Posterior cingulate gyrus (tissue), 11 donors: ENCODE data around the gene ETV1.

Experiments
- DNase-seq, 10 donors: peaks; one replicate each; pipeline versions ENCODE4 v3.0.0 to v3.0.0-alpha.2; 2020 to 2021; ENCODE audit warnings: mixed read lengths in 3 of 10
- intact Hi-C: fragments of 100-400 bp; cut with DNase I; formaldehyde crosslinking; loops from one replicate; pipeline ENCODE4 v1.15.1; 2023

Gene ETV1

DNA sequence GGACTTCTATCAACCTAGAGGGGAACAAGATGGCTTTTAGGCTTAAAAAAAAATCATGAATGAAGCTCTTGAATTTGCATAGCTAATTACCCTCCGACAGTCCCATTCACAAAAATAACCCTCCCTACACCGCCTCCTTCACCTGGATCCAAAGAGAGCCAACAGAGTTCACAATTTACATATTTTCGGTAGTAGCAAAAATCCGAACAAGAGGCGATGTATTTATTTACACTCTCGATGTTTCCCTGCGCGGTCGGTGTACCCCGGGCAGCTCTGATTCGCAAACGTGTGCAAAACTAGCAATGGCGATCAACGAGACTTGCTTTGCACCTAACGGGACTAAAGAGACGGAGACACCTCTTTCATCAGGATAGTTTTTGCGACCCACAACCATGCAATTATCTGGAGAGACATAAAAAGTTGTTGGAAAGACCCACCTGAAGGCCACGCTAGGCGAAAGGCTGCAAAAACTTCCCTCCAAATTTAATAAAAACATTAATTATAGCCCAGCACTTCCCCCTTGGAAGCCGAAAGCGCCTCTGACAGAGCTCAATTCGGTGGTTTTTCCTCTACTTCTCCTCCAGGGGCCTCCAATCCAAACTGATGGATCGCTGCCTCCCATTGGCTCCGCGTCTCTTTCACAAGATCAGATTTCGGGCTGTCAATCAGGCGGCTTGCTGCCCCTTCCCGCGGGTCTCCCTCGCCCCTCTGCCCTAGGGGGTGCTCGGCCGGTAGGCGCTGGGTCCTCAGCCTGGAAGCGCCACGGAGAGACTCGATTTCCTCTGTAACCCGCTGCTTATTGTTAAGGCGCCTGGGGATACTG, at the start of gene ETV1:
TSS of gene ETV1 (minus strand) at position 541 of the 823 bp plus-strand sequence. CDS start 614 bp downstream, outside the sequence.
- intact Hi-C loops = no loop called here
- DNase-seq = peak; percentile 37 to 93 (median 60)

DNA sequence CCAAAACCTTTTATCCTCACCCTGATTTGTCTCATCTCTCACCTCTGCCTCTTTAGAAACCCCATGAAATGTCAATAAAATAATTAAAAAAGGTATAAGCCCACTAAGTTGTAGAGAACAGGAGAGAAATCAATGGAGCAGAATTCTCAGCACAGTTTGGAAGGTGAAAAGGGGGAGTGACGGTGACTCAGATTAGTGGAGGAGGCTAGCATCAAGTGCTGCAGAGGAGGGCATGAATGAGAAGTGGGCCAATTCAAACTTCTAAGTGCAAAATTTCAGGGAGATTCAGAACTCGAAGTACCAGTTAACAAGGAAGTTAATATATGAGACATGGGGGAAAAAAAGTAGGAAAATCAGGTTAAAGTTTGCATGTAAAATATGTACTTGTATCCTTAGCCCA, 34.9 kb upstream of the ETV1 start:
- DNase-seq = peak in 1 of 10 donors; percentile 48
- intact Hi-C loops = no loop called here

DNA sequence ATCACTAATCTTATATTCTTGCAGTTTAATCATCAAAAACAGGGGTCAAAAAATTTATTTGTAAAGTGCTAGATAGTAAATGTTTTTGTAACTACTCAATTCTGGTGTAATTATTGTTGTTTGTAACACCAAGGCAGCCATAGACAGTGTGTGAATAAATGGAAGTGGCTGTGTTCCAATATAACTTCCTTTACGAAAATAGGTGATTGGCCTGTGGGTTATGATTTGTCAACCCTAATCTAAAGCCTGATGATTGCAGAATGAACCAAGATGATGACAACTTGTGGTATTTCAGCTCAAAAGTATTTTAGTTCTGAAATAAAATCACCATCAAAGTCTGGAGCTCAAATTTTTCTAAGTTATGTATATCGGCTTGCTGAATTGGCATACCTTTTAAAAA, 34.4 kb upstream of the ETV1 start:
- DNase-seq = no peak

DNA sequence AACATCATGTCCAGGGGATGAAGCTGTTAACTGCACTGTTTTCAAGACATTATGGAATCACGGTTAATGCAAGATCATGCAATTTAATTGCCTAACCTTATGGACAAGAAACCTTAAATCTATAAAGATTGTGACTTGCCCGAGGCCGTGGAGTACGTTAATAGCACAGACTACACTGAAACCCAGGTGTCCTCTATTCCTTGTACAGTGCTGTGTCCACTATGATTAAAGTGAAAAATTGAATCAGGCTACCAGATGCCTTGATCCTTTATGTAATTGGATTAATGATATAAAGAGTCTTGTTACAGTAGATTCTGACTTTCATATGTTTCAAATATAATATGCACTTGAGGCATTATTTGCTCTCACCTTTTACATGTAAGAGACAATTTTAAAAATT, 33.9 kb upstream of the ETV1 start:
- no peak for DNase-seq
- intact Hi-C loops = no loop called here

More for the DNA sequence above, 34.4 kb upstream of the ETV1 start:
- intact Hi-C loops = no loop called here

DNA sequence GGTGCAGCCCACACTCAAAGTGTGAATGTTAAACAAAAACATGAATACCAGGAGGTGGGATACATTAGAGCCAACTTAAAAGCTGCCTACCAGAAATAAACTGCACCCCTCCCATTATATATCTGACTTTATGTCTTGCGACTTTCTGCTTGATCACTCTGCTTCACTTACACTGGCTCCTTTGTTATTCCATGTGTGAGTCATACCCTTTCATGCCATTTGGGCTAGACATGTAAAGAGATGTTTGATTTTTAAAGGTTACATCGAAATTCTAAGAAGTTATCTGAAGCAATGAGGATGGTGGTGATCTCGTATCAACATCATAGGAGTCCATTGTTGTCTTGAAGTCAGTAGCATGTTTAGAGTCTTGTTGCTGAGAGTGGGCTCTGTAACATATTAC, 31.6 kb upstream of the ETV1 start:
- no peak for DNase-seq
- intact Hi-C loops = no loop called here

DNA sequence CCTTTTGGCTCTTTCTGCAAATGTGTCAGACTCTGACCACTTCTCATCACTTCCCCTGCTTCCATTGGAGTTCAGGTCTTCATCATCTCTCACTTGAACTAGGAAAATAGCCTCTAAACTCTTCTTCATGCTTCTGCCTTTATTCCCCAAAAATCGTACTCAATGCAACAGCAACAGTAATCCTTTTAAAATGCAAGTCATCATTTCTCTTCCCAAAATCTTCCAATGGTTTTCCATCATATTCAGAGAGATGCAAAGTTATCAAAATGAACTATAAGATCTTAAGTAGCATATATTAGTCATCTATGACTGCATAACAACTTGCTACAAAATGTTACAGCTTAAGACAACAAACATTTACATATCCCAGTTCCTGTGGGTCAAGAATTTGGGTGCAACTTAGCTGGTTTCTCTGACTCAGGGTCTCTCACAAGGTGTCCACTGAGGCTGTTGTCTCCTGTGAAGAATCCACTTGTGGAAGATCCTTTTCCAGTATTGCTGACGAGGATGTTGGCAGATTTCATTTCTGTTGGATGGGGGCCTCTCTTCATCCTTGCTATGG, 31.0 kb upstream of the ETV1 start:
- DNase-seq = no peak
- intact Hi-C loops = no loop called here

DNA sequence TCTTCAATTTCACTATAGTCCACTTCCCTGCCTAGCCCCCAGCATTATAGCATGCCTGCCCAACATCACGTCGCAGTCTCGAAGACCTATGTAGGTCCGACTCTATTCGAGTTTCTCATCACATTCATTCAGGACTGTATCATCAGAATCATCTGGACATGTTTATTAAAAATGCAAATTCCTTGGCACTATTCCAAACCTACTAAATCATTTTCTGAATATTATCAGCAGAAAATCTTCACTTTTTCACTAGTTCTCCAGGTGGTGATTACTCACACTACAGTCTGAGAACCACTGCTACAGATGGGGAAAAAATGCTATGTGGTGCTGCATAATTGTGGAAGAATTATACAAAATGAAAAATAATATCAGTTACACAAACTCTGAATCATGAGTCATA, 29.3 kb upstream of the ETV1 start:
- intact Hi-C loops = no loop called here
- DNase-seq = no peak

DNA sequence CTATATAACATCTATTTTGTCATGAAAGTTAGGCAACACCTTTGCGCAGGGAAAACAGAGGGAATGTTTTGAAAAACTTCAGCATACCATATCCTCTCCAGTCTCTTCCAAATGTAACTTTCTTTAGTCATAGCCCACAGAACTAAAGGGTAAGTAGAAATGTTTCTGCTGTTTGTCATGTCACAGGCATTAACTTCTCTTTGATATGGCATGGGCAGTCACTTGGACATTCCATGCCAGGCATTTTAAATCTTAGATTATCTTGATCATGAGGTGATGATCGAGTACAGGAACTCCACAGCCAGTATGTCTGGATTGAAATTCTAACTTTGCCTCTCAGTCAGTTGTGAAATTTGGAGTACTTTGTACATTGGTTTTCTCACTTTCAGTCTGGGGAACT, 27.5 kb upstream of the ETV1 start:
- DNase-seq = no peak
- intact Hi-C loops = no loop called here

DNA sequence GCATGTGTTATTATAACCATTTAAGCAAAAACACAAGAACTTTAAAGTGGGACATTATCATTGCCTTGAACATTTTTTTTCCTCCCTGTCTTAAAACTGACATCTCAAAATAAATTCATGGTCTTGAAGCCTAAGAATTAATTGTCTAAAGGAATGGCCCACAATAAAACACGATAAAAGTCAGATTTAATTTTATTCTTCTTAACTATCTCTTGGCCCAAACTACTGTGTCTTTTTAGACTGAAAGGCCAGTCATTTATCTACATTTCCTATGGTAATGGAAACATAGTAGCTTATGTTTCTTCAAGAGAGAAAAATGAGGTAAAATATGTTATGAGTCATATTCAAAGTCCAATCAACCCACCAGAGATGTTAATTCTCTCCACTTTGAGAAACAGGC, 24.4 kb upstream of the ETV1 start:
- intact Hi-C loops = no loop called here
- no peak for DNase-seq

DNA sequence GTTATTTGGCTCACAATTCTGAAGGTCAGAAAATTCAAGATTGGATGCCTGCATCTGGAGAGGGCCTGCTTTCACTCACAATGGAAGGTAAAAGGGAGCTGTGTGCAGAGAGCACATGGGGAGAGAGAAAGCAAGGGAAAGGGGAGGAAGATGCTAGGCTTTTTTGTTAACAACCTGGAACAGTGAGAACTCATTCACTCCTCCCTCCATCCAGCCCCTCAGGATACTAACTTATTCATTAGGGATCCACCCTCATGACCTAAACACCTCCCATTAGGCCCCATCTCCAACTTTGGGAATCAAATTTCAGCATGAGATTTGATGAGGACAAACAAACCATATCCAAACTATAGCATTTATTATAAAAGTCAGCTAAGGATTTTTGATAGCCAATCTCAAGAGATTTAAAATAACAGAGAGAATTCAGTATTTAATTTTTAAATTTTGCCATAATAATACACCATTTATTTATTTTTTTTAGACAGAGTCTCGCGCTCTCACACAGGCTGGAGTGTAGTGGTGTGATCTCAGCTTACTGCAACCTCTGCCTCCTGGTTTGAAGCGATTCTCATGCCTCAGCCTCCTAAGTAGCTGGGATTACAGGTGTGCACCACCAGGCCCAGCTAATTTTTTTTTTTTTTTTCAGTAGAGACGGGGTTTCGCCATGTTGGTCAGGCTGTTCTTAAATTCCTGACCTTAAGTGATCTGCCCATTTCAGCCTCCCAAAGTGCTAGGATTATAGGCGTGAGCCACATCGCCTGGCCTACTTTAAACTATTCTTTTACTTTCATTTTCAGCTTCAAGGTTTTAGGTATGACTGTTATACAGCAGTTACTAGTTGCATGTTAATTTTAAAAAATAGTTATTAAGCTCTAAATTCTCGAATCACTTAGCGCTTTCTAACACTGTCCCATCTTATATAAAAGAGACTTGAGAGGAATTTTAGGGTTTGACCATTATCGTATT, 20.3 kb upstream of the ETV1 start:
- intact Hi-C loops = no loop called here
- DNase-seq = no peak

DNA sequence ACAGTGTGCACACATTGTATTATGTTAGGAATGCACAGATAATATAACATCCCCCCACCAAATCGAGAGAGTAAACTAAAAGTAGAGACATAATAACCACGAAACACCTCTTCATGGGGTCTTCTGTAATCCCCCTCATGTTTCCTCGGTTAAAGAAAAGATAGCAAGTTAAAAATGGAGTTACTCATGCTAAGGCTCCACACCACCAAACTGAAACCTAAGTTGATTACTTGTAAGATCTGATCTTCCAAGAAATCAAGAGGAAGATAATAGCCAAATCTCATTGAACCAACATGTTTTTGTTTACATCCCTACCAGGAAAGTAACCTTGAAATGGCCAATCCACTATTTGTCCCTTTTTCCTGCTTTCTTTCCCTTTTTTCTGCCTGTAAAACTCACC, 11.7 kb upstream of the ETV1 start:
- no peak for DNase-seq
- intact Hi-C loops = no loop called here

DNA sequence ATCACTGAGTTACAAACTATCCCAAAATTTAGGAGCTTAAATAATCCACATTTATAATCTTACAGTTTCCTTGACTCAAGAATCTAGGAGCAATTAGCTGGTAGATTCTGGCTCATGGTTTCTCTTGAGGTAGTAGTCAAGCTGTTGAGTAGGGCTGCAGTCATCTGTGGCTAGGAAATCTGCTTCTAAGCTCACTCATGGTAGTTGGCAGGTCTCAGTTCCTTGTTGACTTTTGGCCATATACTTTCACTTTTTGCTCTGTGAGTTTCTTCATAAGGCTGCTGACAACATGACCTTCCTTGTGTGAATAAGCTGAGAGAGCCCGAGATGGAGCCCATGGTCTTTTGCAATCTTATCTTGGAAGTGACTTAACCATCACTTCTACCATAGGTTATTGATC, 10.8 kb upstream of the ETV1 start:
- intact Hi-C loops = no loop called here
- no peak for DNase-seq

DNA sequence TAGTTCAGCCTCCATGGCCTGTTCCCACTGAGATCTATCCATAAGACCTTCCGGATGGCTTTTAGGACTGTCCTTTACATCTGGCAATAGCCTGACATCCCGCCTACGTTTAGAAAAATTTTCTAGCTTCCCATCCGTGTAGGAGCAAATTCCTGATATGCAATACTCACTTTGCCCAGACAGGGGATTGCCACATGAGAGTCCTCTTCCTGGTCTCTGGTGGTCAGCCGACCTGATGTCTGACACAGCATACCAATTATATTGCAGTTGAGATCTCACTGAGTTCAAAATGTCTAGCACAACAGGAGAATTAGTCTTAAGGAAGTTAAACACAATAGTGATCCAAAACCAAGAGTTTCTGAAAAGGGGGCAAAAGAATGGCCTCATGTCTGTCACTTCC, 9.4 kb upstream of the ETV1 start:
- intact Hi-C loops = no loop called here
- no peak for DNase-seq

DNA sequence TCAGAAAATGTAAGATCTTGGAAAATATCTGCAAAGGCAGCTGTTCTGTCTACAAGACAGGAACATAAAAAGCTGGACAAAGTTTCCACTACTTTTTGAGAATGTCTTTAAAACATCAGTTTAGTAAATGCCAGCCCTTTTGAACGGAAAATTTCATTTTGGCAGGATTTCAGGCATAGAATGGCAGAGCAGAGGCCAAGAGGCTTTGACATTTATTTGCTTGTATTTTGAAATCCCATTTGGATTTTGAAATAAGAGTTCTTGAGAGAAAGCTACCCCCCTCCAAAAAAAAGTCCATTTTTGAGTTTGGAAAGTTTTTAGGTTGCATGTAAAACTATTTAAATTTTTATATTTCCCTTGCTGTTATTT, 3.1 kb upstream of the ETV1 start:
- intact Hi-C loops = loop anchor here (5.0 kb wide), 1 partner anchor 465 kb away; no protein-coding TSS in a partner anchor
- no peak for DNase-seq

DNA sequence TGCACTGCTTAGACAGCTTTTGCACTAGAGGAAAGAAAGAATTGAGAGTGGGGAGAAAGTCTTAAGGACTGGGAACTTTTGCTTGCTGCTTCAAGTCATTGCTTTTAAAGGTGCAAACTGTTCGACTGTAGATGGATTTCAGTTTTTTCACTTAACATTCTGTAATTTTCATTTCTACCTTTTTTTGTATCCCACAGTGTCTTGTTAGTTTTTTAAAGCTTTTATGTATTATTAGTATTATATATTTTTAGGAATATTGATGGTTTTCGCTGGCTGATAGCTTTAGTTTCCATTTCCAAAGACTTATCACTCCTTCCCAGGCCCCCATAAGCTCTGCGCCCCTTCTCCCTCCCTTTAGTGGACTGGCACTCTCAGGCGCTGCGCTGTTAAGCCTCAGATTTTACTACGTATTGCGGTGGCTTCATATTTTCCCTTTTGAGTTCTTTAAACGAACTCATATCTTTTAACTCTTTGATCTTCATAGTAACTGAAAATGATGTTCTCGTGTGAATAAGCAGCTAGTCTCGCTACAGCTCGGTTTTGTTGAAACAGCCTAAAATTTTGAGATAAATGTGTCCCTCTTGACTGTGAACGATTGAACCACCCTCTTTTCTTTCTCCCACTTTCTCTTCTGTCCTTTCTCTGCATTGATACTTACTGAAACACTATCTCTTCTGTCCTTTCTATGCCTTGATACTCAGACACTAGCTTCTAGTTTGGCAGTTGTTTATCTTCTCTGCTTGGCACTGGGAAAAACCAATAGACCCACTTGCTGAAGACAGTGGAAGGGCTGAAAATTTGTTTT, 2.5 kb upstream of the ETV1 start:
- no peak for DNase-seq
- intact Hi-C loops = loop anchor here (5.0 kb wide), 1 partner anchor 465 kb away; no protein-coding TSS in a partner anchor

DNA sequence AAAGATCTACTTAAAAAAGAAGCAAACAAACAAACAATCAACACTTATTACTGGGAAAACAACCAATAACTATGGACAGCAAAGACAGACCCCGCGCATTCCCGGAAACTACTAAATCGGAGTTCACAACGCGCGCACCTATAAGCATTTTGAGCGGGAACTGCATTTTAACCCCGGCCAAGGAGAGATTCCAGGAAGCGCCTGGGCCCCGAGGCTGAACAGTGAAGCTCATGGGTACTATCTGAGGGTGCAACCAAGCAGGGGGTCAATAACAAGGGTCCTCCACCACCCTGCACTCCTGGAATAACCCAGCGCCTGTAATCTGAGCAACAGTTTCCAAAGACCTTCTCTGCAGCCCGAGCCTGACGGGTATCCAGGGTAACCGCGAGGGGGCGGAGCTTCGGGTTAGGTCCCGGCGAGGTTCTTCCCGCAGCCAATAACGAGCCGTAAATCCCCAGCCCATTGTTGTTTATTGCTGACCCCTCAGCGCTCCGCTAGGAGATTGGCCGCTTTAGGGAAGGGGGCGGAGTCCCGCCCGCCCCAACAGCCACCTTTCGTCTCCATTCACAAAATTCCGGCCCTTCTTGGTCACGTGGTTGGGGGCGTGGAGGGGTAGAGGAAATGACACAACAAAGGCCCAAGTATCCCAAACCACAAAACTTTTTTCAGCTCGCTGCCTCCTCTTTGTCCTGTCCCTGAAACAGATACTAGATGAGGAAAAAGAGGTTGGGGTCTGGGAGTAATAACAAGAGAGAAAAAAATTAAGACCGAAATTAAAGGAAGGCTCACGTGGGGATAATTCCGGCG, 1.7 kb upstream of the ETV1 start:
- intact Hi-C loops = loop anchor here (5.0 kb wide), 1 partner anchor 466 kb away; no protein-coding TSS in a partner anchor
- DNase-seq = peak; percentile 82 to 98 (median 88)

DNA sequence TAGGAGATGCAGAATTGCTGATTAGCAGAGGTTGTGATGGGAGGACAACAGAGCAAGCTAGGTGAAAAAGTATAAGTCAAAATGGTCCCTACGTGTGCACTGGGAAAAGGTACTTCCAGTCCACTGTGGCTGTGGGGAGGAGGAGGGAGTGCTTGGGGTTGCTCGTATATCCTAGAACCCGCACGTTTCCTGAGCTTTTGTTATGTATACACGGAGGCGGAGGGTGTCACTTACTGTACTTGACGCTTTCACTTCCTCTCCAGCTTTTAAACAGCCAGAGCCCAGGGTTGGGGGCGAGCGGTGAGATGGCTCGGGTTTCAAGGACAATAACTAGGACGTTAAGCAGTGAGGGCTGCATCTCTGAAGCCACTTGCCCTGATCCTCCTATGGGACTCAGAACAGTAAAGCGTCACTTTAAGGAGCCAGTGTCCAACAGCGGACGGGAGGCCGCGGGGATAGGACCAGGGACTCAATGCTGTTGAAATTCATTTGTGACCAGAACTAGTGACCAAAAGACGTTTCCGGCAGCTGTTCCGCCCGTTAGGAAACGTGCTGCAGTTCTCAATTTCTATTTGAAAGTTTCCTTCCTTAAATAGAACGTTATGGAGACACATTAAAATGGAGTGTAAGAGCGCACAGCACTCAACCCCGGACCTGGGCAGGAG, 985 bp upstream of the ETV1 start:
- intact Hi-C loops = loop anchor here (5.0 kb wide), 1 partner anchor 467 kb away; no protein-coding TSS in a partner anchor

DNA sequence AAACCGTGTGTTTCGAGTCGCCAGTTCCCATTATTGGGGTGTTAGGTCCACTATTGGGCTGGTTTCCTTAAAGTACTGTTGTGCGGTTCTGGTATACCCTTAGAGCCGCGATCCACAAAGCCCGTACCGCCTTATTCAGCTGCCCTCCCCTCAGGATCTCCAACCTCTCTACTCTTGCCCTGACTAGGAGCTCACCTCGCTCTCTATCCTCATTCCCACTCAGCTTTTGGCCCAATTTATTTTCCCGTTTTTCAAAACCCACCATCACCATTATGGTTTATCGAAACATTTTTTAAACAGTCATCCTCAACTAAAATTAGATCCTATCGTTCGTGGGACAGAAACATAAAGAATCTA, 461 bp upstream of the ETV1 start:
- peak in 1 of 10 donors; percentile 47 for DNase-seq
- intact Hi-C loops = loop anchor here (5.0 kb wide), 1 partner anchor 467 kb away; no protein-coding TSS in a partner anchor

More for the DNA sequence above, 985 bp upstream of the ETV1 start:
- DNase-seq = peak in 8 of 10 donors; percentile 12 to 81 (median 29)

DNA sequence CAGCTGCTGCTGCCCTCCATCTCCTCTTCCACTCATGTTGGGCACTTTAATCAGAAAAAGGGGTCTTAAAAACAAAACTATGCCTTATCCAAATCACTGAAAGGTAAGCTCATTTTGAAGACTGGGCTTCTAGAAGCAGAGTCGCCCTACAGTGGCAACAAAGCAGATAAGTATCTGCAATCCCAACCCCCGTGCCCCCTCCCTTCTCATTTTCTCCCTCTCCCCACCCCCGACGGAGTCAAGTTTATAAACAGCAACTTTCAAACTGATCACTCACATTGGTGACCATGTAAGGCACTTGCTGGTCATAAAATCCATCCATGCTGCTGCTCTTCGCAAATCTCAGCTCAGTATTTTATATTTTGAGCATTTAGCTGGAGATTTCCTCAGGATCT, 738 bp downstream of the ETV1 start:
- intact Hi-C loops = no loop called here

More for the DNA sequence above, 738 bp downstream of the ETV1 start:
- DNase-seq = no peak
